GM23338 (cell line): ENCODE results near the gene HYCC2.

Experiments used
- EZH2 ChIP-seq: fragments of 200-600 bp; sonication (generic); IDR thresholded peaks from one replicate; pipeline ENCODE4 v1.8.0; 2017; ENCODE audit warnings: antibody characterized with exemption, mild to moderate bottlenecking, low read depth; ENCODE audit not compliant: unreplicated experiment
- POLR2AphosphoS5 ChIP-seq: IDR thresholded peaks from 2 replicates; pipeline ENCODE4 v1.6.1; 2016; ENCODE audit warnings: antibody characterized with exemption, low read depth
- ZNF114 ChIP-seq: fragments of 250-450 bp; sonication (Bioruptor Pico); IDR thresholded peaks from 2 replicates; pipeline ENCODE4 v1.5.0; 2020; ENCODE audit warnings: mild to moderate bottlenecking, moderate library complexity
- TF ChIP-seq, protein P1 (sequence below), 2 experiments: fragments of 200-600 bp in 1 of 2; sonication (generic) in 1 of 2; conservative IDR thresholded peaks; 2 replicates each; pipeline versions ENCODE4 v1.5.1 to v1.6.1; 2016 to 2017; ENCODE audit warnings: antibody characterized with exemption in 2 of 2, low read depth in 2 of 2, mild to moderate bottlenecking in 2 of 2, moderate library complexity in 1 of 2

GRCh38 chr2:201058914-201059313 lies 12.6 kb downstream of the HYCC2 start:
- no peak for TF ChIP-seq EZH2
- TF ChIP-seq, protein P1, sequence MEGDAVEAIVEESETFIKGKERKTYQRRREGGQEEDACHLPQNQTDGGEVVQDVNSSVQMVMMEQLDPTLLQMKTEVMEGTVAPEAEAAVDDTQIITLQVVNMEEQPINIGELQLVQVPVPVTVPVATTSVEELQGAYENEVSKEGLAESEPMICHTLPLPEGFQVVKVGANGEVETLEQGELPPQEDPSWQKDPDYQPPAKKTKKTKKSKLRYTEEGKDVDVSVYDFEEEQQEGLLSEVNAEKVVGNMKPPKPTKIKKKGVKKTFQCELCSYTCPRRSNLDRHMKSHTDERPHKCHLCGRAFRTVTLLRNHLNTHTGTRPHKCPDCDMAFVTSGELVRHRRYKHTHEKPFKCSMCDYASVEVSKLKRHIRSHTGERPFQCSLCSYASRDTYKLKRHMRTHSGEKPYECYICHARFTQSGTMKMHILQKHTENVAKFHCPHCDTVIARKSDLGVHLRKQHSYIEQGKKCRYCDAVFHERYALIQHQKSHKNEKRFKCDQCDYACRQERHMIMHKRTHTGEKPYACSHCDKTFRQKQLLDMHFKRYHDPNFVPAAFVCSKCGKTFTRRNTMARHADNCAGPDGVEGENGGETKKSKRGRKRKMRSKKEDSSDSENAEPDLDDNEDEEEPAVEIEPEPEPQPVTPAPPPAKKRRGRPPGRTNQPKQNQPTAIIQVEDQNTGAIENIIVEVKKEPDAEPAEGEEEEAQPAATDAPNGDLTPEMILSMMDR (conservative IDR thresholded peaks at IDR 0.05; ENCODE audit: low read depth in 2 of 2) = no peak
- no peak for TF ChIP-seq POLR2AphosphoS5
- no peak for TF ChIP-seq ZNF114 (CRISPR knock-in tag)
